ENCODE data around the gene CENPB.
A peak's percentile ranks its signal among the peaks of the same experiment; 100 is the strongest.

CENPB gene

DNA sequence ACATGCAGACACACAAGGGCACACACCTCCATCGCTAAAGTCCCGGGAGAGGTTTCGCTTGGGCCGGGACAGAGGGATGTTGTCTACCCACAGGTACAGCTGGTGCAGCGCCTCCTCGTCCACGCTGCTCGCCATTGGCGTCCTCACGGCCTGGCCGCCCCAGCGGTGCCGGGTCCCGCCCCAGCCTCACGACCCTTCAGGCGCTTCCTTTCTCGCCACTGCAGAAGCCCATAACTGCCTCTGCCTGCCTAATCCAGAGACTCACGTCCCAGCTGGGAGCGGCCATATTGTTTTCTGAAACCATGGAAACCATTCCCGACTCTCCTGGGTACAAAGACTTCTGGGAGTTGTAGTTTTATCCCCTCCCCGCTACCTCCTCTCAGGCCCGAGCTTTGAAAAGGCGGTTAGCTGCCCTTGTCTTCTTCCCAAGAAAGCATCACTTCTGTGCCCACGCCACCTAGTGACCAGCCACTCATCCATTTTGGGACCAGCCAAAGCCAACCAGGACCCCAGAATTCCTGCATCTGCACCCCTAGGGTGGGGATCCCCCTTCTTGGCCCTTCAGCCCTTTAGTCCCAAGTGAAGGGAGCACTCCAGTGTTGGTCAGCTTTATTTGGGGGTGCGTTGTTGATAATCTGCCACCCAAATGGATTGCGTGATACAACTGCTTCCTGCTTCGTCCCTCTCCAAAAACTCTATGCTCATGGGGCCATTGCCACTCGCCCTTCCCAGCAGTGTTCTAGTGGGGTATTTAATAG lies 5.2 kb downstream of the CENPB start, which contains the start of gene SPEF1:
SPEF1 (minus strand) TSS at position 296 of the 758 bp plus-strand sequence; CDS start at position 135, 161 bp downstream.
- TF ChIP-seq ZFX (IDR thresholded peaks at IDR 0.05; ENCODE audit: borderline replicate concordance) = no peak
- TF ChIP-seq, protein P1, sequence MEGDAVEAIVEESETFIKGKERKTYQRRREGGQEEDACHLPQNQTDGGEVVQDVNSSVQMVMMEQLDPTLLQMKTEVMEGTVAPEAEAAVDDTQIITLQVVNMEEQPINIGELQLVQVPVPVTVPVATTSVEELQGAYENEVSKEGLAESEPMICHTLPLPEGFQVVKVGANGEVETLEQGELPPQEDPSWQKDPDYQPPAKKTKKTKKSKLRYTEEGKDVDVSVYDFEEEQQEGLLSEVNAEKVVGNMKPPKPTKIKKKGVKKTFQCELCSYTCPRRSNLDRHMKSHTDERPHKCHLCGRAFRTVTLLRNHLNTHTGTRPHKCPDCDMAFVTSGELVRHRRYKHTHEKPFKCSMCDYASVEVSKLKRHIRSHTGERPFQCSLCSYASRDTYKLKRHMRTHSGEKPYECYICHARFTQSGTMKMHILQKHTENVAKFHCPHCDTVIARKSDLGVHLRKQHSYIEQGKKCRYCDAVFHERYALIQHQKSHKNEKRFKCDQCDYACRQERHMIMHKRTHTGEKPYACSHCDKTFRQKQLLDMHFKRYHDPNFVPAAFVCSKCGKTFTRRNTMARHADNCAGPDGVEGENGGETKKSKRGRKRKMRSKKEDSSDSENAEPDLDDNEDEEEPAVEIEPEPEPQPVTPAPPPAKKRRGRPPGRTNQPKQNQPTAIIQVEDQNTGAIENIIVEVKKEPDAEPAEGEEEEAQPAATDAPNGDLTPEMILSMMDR (IDR thresholded peaks at IDR 0.05) = peak; percentile 84
- peak within 1 kb of the TSS; percentile 80 for H3K27ac ChIP-seq

DNA sequence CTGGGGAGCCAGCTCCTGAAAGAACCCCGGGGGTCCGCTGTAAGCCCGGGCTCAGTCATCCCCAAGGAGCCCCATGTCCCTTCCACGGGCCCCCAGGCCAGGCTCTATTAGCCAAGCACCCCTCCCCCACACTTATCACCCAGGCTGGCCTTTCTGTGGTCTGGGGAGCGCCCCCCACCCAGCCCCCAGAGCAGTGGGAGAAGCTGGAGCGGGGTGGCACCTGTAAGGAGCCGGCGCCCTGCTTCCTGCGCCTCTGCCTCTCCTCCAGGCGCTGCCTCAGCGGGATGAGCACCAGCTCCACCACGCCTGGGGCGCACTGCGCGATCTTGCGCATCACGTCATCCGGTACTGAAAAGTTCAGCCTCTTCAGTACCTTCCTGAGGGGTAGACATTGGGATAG lies 7.6 kb downstream of the CENPB start:
- TF ChIP-seq ZFX (IDR thresholded peaks at IDR 0.05; ENCODE audit: borderline replicate concordance) = no peak
- TF ChIP-seq, protein P1 (IDR thresholded peaks at IDR 0.05) = no peak

DNA sequence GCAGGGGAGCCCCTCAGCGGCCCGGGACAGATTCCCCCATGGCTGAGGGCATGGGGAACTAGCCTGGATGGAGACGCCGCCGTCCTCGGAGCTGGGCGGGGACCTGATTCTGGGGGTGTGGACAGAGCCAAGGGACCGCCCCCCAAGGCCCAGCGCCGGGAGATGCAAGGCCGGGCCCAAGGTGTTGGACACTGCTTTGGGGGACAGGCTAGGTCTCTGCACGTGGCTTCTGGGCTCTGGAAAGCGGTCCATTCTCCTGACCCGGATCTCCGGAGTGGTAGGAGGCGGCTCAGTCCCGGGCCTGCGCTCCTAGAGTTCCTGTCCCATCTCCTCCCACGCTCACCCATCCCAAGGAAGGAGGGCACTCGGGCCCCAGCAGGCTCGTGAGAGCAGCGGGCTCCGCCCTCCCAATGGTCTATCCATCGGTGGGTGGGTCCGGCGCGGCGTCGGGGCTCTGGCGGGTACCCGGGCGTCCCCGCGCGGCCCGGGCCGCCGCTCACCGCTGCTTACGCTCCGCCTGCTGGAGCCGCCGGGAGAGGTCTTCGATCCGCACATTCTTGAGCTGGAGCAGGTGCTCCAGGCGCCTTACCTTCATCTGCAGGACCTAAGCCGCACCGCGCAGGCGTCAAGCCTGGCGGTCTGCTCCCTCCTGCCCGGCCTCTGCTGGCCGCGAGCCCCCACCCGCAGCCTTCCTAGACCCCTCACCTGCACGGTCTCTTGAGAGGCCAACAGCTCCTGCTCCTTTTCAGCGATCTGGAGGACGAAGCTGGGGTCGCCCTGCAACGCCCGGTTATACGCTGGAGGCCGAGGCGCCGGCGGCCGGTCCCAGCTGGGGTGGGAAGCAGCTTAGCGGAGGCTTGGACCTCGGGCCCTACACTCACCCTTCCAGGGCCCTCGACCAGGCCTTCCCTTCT lies 8.6 kb downstream of the CENPB start:
- peak overlapping the region; percentile 58 for H3K27ac ChIP-seq
- TF ChIP-seq, protein P1 (IDR thresholded peaks at IDR 0.05) = no peak
- TF ChIP-seq ZFX (IDR thresholded peaks at IDR 0.05; ENCODE audit: borderline replicate concordance) = no peak

More for the DNA sequence above, 7.6 kb downstream of the CENPB start:
- H3K27ac ChIP-seq = no peak overlapping the region

DNA sequence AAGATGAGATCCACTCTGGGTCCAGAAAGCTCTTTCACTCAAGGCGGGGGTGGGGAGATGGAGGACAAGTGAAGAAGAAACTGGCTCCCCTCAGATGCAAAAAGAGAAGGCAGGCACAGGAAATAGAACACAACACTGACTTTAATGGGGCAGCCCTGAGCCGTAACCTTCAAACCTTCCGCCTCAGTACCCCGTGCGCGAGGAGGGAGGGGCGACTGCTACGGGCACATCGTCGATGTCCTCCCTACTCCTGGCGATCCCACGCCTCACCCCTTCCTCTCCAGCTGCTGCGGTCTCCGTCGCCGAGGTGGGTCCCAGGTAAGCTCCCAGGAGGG lies 9.2 kb downstream of the CENPB start:
- H3K27ac ChIP-seq = peak overlapping the region; percentile 58
- TF ChIP-seq, protein P1 (IDR thresholded peaks at IDR 0.05) = no peak
- no peak for TF ChIP-seq ZFX (IDR thresholded peaks at IDR 0.05; ENCODE audit: borderline replicate concordance)

DNA sequence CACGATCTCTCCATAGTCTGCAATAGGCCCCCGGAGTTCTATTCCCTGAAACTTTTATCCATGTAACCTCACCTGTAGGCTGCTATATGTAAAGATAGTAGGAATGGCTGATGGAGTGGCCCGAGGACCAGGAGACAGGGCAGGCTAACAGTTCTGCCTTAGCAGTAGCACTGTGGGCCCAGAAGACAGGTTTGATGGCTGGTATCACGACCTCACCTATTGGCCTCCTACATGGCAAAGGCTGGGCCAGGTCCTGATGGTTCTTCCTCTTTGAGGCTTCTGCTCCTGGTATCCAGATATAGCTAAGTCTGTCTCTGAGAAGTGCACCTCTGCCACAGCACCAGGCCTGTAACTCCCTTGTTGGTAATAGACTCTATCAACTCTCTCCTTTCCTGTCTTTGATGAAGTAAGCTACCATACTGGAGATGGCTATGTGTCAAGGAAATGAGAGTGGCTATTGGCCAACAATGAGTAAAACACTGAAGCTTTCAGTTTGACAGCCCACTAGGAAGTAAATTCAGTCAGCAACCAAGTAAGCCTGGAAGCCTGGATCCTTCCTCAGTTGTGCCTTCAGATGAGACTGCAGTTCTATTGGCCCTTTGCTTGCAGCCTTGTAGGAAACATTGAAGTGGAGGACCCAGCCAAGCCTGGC lies 11.0 kb downstream of the CENPB start:
- no peak for TF ChIP-seq ZFX (IDR thresholded peaks at IDR 0.05; ENCODE audit: borderline replicate concordance)
- TF ChIP-seq, protein P1 (IDR thresholded peaks at IDR 0.05) = no peak
- no peak overlapping the region for H3K27ac ChIP-seq

DNA sequence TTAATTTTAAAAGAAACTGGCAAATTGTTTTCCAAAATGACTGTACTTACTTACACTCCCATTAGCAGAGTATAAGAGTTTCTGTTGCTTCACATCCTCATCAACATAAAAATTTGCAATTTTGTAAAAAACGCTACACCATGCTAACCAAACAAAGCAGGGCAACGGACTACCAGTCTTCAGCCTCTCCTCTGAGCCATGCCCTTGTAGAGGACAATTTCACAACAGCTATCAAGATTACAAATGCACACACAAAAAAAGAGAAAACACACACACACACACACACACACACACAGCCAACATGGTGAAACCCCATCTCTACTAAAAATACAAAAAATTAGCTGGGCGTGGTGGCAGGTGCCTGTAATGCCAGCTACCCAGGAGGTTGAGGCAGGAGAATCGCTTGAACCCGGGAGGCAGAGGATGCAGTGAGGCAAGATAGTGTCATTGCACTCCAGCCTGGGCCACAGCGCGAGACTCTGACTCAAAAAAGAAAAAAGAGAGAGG lies 14.9 kb downstream of the CENPB start:
- H3K27ac ChIP-seq = no peak overlapping the region
- no peak for TF ChIP-seq ZFX (IDR thresholded peaks at IDR 0.05; ENCODE audit: borderline replicate concordance)
- TF ChIP-seq, protein P1 (IDR thresholded peaks at IDR 0.05) = no peak
